A549 (cell line): ENCODE data around the gene KSR1. TPM values are rescaled to one million over a fixed set of nuclear protein-coding genes. Genes with fewer than 3 reads are reported as not detected.

Experiments used
- ATAC-seq, 2 experiments: fragments of 200-7000 bp in 1 of 2; fragments of >200 bp in 1 of 2; cut with Nextera tagmentation in 1 of 2; cut with Tn5 transposase in 1 of 2; 3 replicates each; pipeline versions ENCODE4 v1.8.0 to v1.9.1; 2018 to 2020; ENCODE audit warnings: mild to moderate bottlenecking in 1 of 2, moderate library complexity in 1 of 2
- CTCF ChIA-PET: fragments of 300-600 bp; sonication (Branson Sonifier 250); formaldehyde crosslinking; extraction: SDS; loops from one replicate; lab custom pipeline; 2021; ENCODE audit warnings: antibody characterized with exemption, inconsistent platforms; lab: Yijun Ruan, JAX
- POLR2A ChIA-PET: fragments of 350-600 bp; formaldehyde crosslinking; extraction: SDS; loops from one replicate; lab custom pipeline; 2021; ENCODE audit warnings: antibody characterized with exemption, inconsistent platforms; lab: Yijun Ruan, JAX
- DNase-seq, 2 experiments: peaks; one replicate each; pipeline versions ENCODE4 v3.0.0 to v3.0.0-alpha.2; 2011 to 2016; ENCODE audit warnings: low read depth in 1 of 2, low spot score in 1 of 2
- FAIRE-seq: peaks from 2 replicates; lab custom pipeline; 2011; peaks lifted over from hg19 to GRCh38; lab: Jason Lieb, UNC
- H3K27ac ChIP-seq, 2 experiments: fragments of >200 bp; sonication (Bioruptor Twin); formaldehyde crosslinking; 3 replicates each; pipeline ENCODE4 v1.5.1; 2016 to 2017
- H3K4me1 ChIP-seq: fragments of >200 bp; sonication (Bioruptor Twin); formaldehyde crosslinking; 3 replicates; pipeline ENCODE4 v1.6.1; 2016
- H3K4me2 ChIP-seq: fragments of >200 bp; sonication (Bioruptor Twin); formaldehyde crosslinking; 3 replicates; pipeline ENCODE4 v1.6.1; 2016
- H3K4me3 ChIP-seq: fragments of >200 bp; sonication (Bioruptor Twin); formaldehyde crosslinking; 3 replicates; pipeline ENCODE4 v1.5.1; 2016
- H3K9me3 ChIP-seq: fragments of >200 bp; sonication (Bioruptor Twin); formaldehyde crosslinking; 3 replicates; pipeline ENCODE4 v1.6.1; 2016
- CBX2 ChIP-seq: fragments of 200-600 bp; sonication (generic); IDR thresholded peaks from 2 replicates; pipeline ENCODE4 v1.6.1; 2016; ENCODE audit warnings: low read depth, mild to moderate bottlenecking, borderline replicate concordance
- CBX8 ChIP-seq: fragments of 200-600 bp; sonication (generic); IDR thresholded peaks from 2 replicates; pipeline ENCODE4 v1.6.1; 2016
- CEBPB ChIP-seq, 2 experiments: fragments of >200 bp in 1 of 2; sonication (Bioruptor Twin) in 1 of 2; formaldehyde crosslinking in 1 of 2; IDR thresholded peaks; 2 replicates each; pipeline ENCODE4 v1.6.1; 2012 to 2016
- CHD4 ChIP-seq: fragments of 200-600 bp; sonication (generic); IDR thresholded peaks from 2 replicates; pipeline ENCODE4 v1.6.1; 2016; ENCODE audit warnings: antibody characterized with exemption, mild to moderate bottlenecking, borderline replicate concordance
- EHMT2 ChIP-seq: fragments of 200-600 bp; sonication (generic); IDR thresholded peaks from 2 replicates; pipeline ENCODE4 v1.6.1; 2016; ENCODE audit warnings: antibody characterized with exemption, low read depth, mild to moderate bottlenecking, moderate library complexity
- FOXS1 ChIP-seq: fragments of 250-450 bp; sonication (Bioruptor Pico); IDR thresholded peaks from 2 replicates; pipeline ENCODE4 v1.5.0; 2020; ENCODE audit warnings: mild to moderate bottlenecking, moderate library complexity
- GATA3 ChIP-seq: IDR thresholded peaks from 2 replicates; pipeline ENCODE4 v1.6.1; 2012; ENCODE audit warnings: borderline replicate concordance
- HES2 ChIP-seq: fragments of >200 bp; sonication (Bioruptor Twin); formaldehyde crosslinking; IDR thresholded peaks from 2 replicates; pipeline ENCODE4 v1.6.1; 2016
- HEYL ChIP-seq: fragments of 250-450 bp; sonication (Bioruptor Pico); IDR thresholded peaks from 2 replicates; pipeline ENCODE4 v1.8.0; 2021; ENCODE audit warnings: mild to moderate bottlenecking, moderate library complexity
- HOXB13 ChIP-seq: fragments of 250-450 bp; sonication (Bioruptor Pico); IDR thresholded peaks from 2 replicates; pipeline ENCODE4 v1.5.0; 2020; ENCODE audit warnings: low read depth, mild to moderate bottlenecking, moderate library complexity
- JUNB ChIP-seq: fragments of >200 bp; sonication (Bioruptor Twin); formaldehyde crosslinking; IDR thresholded peaks from 2 replicates; pipeline ENCODE4 v1.6.1; 2016
- MAFK ChIP-seq: fragments of 450-650 bp; IDR thresholded peaks from 2 replicates; pipeline ENCODE4 v1.6.1; 2014; ENCODE audit not compliant: partially characterized antibody
- PHF8 ChIP-seq: fragments of 200-600 bp; sonication (generic); IDR thresholded peaks from 2 replicates; pipeline ENCODE4 v1.6.1; 2016; ENCODE audit warnings: low read depth, mild to moderate bottlenecking, antibody characterized with exemption, moderate library complexity, borderline replicate concordance
- RARB ChIP-seq: fragments of 250-450 bp; sonication (Bioruptor Pico); IDR thresholded peaks from 2 replicates; pipeline ENCODE4 v1.8.0; 2021; ENCODE audit warnings: mild to moderate bottlenecking, moderate library complexity
- REST ChIP-seq: fragments of 200-600 bp; sonication (generic); IDR thresholded peaks from 2 replicates; pipeline ENCODE4 v1.6.1; 2016; ENCODE audit warnings: antibody characterized with exemption, mild to moderate bottlenecking, moderate library complexity
- SREBF2 ChIP-seq: fragments of 450-650 bp; IDR thresholded peaks from 2 replicates; pipeline ENCODE4 v1.6.1; 2014; ENCODE audit warnings: mild to moderate bottlenecking, moderate library complexity
- USF2 ChIP-seq: fragments of 450-650 bp; IDR thresholded peaks from 2 replicates; pipeline ENCODE4 v1.6.1; 2014; ENCODE audit warnings: antibody characterized with exemption
- WGBS: methylation state at CpG from one replicate; pipeline ENCODE4 v1.1.6; 2017; ENCODE audit errors: missing lambda C conversion rate; 5-methylcytosine and 5-hydroxymethylcytosine counted together
- polyA plus RNA-seq, 4 experiments: library from polyadenylated mRNA; depleted of rRNA in 3 of 4; stranded (reverse); fragments of >200 nt; fragmentation: RNase III in 1 of 4; extraction: RNeasy Plus Mini Kit Qiagen cat#74134 plus additional on column Dnase treatment in 1 of 4; gene quantifications; 2 replicates in 3 of 4; 3 replicates in 1 of 4; pipeline ENCODE4 v1.2.3, GENCODE V29; 2011 to 2017
- TF ChIP-seq, protein P1 (sequence below): fragments of >200 bp; sonication (Bioruptor Twin); formaldehyde crosslinking; IDR thresholded peaks from 3 replicates; pipeline ENCODE4 v1.5.1; 2016
- TF ChIP-seq, protein P2 (sequence below): fragments of 150-350 bp; IDR thresholded peaks from 2 replicates; pipeline ENCODE4 v1.6.1; 2014; ENCODE audit warnings: low read depth, mild to moderate bottlenecking, low read length
- TF ChIP-seq, protein P3 (sequence below): IDR thresholded peaks from 2 replicates; pipeline ENCODE4 v1.6.1; 2012; ENCODE audit warnings: low read depth, borderline replicate concordance
- TF ChIP-seq, protein P4 (sequence below): IDR thresholded peaks from 2 replicates; pipeline ENCODE4 v1.6.1; 2012
- TF ChIP-seq, protein P5 (sequence below): fragments of 250-450 bp; sonication (Bioruptor Pico); IDR thresholded peaks from 2 replicates; pipeline ENCODE4 v1.5.0; 2021; ENCODE audit warnings: mild to moderate bottlenecking, moderate library complexity, borderline replicate concordance

KSR1 gene
- polyA plus RNA-seq, 2 of the 4 experiments (the other 2 are of a cell fraction), result 13.3 to 14.6 TPM

GRCh38 chr17:27525316-27525715 is 69.1 kb downstream of the KSR1 start:
- H3K4me1 ChIP-seq, result peaks cover 53% of the 10 kb centered on the region
- WGBS, result 80% methylated on average over 2 of the region's 2 CpGs
- ATAC-seq (no peak), FAIRE-seq (no peak), DNase-seq (no peak)
- no peak overlapping the region for H3K4me2 ChIP-seq
- H3K9me3 ChIP-seq, result no peaks in the 10 kb centered on the region
- ChIA-PET CTCF (interaction anchor here (1.0 to 2.5 kb wide), 5 partner anchors 31 to 79 kb away, joined by 3 to 10 read pairs (median 3); partner anchors contain the start of gene KSR1), POLR2A (no interaction called here)
- TF ChIP-seq, protein P1, sequence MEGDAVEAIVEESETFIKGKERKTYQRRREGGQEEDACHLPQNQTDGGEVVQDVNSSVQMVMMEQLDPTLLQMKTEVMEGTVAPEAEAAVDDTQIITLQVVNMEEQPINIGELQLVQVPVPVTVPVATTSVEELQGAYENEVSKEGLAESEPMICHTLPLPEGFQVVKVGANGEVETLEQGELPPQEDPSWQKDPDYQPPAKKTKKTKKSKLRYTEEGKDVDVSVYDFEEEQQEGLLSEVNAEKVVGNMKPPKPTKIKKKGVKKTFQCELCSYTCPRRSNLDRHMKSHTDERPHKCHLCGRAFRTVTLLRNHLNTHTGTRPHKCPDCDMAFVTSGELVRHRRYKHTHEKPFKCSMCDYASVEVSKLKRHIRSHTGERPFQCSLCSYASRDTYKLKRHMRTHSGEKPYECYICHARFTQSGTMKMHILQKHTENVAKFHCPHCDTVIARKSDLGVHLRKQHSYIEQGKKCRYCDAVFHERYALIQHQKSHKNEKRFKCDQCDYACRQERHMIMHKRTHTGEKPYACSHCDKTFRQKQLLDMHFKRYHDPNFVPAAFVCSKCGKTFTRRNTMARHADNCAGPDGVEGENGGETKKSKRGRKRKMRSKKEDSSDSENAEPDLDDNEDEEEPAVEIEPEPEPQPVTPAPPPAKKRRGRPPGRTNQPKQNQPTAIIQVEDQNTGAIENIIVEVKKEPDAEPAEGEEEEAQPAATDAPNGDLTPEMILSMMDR, result no peak
- TF ChIP-seq CBX8, result no peak
- TF ChIP-seq GATA3, result no peak
- TF ChIP-seq FOXS1 (CRISPR knock-in tag), result no peak
- no peak for TF ChIP-seq HEYL (CRISPR knock-in tag)
- no peak for TF ChIP-seq HES2
- TF ChIP-seq, protein P2, sequence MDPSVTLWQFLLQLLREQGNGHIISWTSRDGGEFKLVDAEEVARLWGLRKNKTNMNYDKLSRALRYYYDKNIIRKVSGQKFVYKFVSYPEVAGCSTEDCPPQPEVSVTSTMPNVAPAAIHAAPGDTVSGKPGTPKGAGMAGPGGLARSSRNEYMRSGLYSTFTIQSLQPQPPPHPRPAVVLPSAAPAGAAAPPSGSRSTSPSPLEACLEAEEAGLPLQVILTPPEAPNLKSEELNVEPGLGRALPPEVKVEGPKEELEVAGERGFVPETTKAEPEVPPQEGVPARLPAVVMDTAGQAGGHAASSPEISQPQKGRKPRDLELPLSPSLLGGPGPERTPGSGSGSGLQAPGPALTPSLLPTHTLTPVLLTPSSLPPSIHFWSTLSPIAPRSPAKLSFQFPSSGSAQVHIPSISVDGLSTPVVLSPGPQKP, result no peak
- H3K4me3 ChIP-seq, result no peak overlapping the region
- peak overlapping the region in 1 of 2 experiments; percentile 55; a peak in 3 of 6 replicates for H3K27ac ChIP-seq

DNA sequence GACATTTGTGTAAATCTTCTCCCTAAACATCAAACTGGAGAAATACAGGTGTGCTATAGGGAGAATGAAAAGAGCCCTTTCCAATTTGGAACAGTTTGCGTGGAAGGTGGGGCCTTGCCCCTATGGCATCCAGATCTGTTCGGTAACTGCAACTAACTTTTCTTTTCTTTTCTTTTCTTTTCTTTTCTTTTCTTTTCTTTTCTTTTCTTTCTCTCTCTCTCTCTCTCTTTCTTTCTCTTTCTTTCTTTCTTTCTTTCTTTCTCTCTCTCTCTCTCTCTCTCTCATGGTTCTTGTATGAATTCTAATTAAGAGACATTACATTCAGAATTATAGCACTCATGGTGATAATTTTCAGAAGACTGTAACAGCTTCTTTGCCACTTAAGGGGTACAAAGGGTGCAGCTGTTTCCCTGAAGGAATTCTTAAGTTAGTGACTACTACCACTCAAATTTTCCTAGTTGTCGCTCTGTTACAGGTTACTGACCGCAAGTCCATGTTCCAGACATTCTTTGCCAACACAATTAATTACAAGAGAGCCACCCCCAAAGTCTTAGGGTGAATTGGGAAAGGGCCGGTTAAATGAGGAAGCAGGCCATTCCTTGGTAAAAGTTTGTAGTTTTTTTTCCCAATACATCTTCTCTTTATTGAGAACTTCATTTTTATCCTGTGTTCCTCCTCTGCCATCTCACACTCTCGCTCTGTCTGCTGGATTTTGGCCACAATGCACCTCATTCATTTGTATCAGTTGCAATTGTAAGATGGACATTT is 69.8 kb downstream of the KSR1 start:
- Histone ChIP-seq H3K27ac (peak overlapping the region; percentile 50 to 79), H3K4me2 (peak overlapping the region; percentile 58), H3K9me3 (no peaks in the 10 kb centered on the region), H3K4me1 (peaks cover 60% of the 10 kb centered on the region), H3K4me3 (no peak overlapping the region)
- DNase-seq (no peak), ATAC-seq (no peak), FAIRE-seq (no peak)
- ChIA-PET CTCF (interaction anchor here (1.0 to 2.5 kb wide), 7 partner anchors 32 to 78 kb away, joined by 3 to 10 read pairs (median 3); partner anchors contain the start of gene KSR1), POLR2A (no interaction called here)
- 92% methylated on average over 6 of the region's 6 CpGs for WGBS
- TF ChIP-seq HOXB13 (no peak), CEBPB (IDR thresholded peaks at IDR 0.05) (no peak), JUNB (no peak), CBX8 (no peak), RARB (CRISPR knock-in tag) (no peak), MAFK (no peak), SREBF2 (no peak), CBX2 (no peak), REST (no peak), CHD4 (no peak), HEYL (CRISPR knock-in tag) (no peak), EHMT2 (no peak), USF2 (no peak), PHF8 (no peak)
- TF ChIP-seq, protein P3, sequence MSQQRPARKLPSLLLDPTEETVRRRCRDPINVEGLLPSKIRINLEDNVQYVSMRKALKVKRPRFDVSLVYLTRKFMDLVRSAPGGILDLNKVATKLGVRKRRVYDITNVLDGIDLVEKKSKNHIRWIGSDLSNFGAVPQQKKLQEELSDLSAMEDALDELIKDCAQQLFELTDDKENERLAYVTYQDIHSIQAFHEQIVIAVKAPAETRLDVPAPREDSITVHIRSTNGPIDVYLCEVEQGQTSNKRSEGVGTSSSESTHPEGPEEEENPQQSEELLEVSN, result no peak
- TF ChIP-seq, protein P2, result no peak
- TF ChIP-seq, protein P4, sequence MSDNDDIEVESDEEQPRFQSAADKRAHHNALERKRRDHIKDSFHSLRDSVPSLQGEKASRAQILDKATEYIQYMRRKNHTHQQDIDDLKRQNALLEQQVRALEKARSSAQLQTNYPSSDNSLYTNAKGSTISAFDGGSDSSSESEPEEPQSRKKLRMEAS, result no peak
- TF ChIP-seq, protein P5, sequence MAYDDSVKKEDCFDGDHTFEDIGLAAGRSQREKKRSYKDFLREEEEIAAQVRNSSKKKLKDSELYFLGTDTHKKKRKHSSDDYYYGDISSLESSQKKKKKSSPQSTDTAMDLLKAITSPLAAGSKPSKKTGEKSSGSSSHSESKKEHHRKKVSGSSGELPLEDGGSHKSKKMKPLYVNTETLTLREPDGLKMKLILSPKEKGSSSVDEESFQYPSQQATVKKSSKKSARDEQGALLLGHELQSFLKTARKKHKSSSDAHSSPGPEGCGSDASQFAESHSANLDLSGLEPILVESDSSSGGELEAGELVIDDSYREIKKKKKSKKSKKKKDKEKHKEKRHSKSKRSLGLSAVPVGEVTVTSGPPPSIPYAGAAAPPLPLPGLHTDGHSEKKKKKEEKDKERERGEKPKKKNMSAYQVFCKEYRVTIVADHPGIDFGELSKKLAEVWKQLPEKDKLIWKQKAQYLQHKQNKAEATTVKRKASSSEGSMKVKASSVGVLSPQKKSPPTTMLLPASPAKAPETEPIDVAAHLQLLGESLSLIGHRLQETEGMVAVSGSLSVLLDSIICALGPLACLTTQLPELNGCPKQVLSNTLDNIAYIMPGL (CRISPR knock-in tag), result no peak
